NK-92 (cell line): Measurements from ENCODE around the gene CHAF1B.
"Not testable (repeated sequence)": the region's sequence is repeated elsewhere in the genome, so short reads cannot be mapped to it uniquely, and the experiment has no call there.

ENCODE experiments used
- DNase-seq: peaks from one replicate; lab custom pipeline; 2025; ENCODE audit not compliant: unreplicated experiment; lab: John Stamatoyannopoulos, UW

Gene CHAF1B

GRCh38 chr21:36385233-36386030 lies at the start of gene CHAF1B:
Gene CHAF1B, plus strand, starts transcription at chr21:36385392. Its CDS starts 745 bp downstream, at chr21:36386137.
- DNase-seq = no peak

DNA sequence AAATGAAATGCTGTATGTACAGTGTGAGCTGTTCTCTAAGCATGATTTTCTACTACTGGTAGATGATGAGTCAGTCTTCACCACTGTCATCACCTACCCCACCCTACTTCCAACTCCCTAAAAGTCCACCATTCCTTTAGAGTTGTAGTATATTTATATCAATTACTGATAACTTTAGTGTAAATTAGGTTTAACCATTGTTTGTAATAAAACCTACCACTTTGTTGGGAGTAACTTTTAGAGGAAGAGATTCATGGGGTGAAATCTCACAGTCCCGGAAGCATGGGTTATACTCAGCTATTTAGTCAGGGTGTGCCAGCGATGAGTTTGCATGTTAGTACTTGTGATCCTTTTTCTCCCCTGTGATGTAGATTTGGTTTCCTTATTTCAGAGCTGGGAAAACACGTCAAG lies 48.1 kb upstream of the CHAF1B start:
- DNase-seq = no peak

DNA sequence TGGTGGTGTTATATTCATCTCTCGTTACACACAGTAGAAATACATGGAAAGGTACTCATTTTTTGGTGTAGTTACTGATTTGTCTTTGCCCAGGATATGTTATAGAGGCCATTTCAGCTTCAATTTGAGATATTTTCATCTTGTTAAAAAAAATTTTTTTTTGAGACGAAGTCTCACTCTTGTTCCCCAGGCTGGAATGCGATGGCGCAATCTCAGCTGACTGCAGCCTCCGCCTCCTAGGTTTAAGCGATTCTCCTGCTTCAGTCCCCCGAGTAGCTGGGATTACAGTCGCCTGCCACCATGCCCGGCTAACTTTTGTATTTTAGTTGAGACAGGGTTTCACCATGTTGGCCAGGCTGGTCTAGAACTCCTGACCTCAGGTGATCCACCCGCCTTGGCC lies 46.2 kb upstream of the CHAF1B start:
- DNase-seq = no peak

DNA sequence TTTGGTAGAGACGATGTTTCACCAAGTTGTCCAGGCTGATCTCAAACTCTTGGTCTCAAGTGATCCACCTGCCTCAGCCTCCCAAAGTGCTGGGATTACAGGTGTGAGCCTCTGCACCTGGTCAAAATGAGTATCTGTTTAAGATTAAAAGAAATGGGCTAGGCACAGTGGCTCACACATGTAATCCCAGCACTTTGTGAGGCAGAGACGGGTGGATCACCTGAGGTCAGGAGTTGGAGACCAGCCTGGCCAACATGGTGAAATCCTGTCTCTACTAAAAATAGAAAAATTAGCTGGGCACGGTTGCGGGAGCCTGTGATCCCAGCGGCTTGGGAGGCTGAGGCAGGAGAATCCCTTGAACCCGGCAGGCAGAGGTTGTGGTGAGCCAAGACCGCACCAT lies 42.6 kb upstream of the CHAF1B start:
- not testable (repeated sequence) for DNase-seq

DNA sequence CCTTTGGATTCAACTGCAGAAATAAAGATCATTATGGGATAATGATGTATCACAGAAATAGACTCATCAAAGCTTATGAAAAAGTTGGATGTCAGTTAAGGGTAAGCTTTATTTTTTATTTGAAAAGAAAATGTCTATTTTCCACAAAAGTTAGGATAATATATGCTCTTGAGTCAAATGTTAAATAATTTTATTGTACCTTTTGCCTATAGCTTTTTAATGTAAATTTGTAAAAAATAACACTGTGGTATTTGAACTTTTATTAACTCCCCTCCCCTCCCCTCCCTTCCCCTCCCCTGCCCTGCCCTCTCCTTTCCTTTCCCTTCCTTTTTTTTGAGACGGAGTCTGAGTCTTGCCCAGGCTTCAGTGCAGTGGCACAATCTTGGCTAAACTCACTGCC lies 40.3 kb upstream of the CHAF1B start:
- no peak for DNase-seq

DNA sequence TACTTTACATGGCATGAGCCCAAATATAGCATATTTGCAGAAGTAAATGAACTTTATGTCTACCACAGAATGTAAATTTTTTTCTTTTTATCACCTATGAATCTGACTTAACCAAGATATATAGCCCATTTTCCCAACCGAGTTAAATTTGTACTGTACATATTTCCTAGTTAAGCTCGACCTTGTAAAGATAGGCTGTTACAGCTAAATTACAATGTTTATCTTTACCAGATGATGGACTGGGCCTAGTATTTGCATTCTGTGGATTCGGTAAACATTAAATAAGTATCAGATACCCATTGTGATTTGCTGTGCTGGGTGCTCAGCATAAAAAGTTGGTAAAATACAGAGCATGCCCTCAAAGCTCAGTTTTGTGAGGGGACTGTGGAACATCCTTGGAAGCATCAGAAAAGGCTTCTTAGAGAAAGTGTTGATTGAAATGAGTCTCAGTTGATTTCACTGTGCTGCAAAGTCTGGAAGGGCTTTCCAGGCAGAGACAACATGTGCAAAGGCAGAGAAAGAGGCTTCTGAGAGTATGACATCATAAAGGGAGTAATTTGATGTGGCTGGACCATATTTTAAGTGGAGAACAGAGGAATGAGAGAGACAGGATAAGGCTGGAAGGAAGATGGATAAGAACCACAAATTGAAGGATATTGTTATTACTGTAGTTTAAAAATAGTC lies 37.8 kb upstream of the CHAF1B start:
- no peak for DNase-seq

GRCh38 chr21:36347962-36348328 lies 37.2 kb upstream of the CHAF1B start:
- no peak for DNase-seq

DNA sequence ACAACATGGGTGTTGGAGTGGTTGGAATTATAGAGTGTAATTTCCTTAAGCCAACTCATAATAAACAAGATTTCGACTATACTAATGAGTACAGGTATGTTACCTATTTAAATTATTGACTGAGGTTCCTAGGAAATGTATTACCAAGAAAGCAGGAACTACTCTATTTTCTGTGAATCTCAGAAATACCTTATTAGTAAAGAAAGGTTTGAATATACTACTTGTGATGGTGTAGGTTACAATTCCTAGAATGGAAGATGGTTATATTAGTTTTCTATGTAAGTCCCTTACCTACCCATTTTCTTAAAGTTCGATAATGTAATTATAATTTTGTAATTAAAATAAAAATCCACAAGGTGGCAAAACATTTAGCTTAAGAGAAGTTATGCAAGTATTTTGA lies 35.9 kb upstream of the CHAF1B start:
- DNase-seq = no peak

GRCh38 chr21:36350282-36350910 lies 34.8 kb upstream of the CHAF1B start:
- no peak for DNase-seq

- DNase-seq = no peak
Observed at GRCh38 chr21:36354918-36355680, 30.1 kb upstream of the CHAF1B start.

DNA sequence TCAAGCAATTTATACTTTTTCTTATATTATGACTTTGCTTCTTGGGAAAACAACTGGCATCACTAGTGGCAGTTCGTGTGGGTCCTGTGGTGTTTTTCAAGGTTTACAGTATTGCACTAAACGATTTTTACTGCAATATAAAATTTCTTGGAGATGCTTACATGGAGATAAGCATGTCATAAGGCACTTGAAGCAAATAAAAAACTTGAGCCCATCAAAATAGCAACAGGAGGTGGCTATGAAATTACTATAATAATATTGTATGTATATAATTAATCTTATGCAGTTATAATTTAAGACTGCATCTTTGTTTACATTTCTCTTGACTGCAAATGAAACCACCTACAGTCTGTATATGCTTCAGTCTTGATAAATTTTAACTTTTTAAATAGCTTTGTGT lies 29.3 kb upstream of the CHAF1B start:
- DNase-seq = no peak

GRCh38 chr21:36359185-36359584 lies 26.0 kb upstream of the CHAF1B start:
- no peak for DNase-seq

DNA sequence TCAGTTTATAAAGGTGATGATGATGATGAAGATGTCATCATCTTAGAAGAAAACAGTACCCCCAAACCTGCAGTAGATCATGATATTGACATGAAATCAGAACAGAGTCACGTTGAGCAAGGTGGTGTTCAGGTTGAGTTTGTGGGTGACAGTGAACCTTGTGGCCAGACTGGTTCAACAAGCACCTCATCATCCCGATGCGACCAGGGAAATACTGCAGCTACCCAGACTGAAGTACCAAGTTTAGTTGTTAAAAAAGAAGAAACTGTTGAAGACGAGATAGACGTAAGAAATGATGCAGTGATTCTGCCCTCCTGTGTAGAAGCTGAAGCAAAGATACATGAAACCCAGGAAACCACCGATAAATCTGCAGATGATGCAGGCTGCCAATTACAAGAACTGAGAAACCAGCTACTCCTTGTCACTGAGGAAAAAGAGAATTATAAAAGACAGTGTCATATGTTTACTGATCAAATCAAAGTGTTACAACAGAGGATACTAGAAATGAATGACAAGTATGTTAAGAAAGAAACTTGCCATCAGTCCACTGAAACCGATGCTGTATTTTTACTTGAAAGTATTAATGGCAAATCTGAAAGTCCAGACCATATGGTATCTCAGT lies 16.0 kb upstream of the CHAF1B start:
- no peak for DNase-seq

- DNase-seq = no peak
Observed at GRCh38 chr21:36375994-36376393, 9.2 kb upstream of the CHAF1B start.

- no peak for DNase-seq
Observed at GRCh38 chr21:36377391-36377842, 7.8 kb upstream of the CHAF1B start.

DNA sequence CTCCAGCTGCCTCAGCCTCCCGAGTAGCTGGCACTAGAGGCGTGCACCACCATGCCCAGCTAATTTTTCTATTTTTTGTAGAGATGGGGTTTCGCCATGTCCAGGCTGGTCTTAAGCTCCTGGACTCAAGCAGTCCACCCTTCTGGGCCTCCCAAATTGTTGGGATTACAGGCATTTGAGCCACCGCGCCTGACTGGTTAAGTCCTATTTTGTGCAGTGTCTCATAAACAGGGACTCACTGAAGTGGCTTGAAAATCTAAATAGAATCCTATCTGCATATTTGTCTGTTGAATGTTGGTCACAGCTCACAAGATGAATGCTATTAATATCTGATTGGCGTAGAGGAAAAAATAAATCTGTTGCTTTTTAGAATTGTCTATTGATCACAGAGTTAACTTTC lies 5.9 kb upstream of the CHAF1B start:
- no peak for DNase-seq

- no peak for DNase-seq
Observed at GRCh38 chr21:36381841-36382589, 3.2 kb upstream of the CHAF1B start.

DNA sequence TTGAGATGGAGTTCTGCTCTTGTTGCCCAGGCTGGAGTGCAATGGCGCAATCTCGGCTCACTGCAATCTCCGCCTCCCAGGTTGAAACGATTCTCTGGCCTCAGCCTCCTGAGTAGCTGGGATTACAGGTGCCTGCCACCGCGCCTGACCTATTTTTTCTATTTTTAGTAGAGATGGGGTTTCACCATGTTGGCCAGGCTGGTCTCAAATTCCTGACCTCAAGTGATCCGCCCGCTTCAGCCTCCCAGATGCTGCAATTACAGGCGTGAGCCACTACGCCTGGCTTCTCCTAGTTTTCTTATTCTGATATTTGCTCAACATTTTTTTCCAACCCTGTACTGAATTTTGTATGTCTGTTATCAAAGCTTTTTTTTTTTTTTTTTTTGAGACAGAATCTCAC lies 2.5 kb upstream of the CHAF1B start:
- DNase-seq = not testable (repeated sequence)

DNA sequence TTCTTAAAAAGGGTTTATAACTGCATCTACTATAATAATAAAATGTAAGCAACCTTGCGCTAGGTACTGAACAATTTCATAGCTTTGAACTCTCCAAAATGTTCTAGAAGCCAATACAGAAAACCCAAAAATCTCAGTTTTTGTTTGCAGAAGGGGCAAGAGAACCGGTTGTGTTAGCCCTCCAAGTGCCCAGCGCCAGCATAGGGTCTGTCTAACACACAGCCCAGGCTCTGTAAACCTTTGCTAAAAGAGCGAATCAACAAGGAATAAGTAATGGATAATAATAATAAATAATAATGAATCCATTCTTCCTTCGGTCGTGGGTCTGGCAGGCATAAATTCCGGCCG lies 333 bp upstream of the CHAF1B start:
- no peak for DNase-seq

DNA sequence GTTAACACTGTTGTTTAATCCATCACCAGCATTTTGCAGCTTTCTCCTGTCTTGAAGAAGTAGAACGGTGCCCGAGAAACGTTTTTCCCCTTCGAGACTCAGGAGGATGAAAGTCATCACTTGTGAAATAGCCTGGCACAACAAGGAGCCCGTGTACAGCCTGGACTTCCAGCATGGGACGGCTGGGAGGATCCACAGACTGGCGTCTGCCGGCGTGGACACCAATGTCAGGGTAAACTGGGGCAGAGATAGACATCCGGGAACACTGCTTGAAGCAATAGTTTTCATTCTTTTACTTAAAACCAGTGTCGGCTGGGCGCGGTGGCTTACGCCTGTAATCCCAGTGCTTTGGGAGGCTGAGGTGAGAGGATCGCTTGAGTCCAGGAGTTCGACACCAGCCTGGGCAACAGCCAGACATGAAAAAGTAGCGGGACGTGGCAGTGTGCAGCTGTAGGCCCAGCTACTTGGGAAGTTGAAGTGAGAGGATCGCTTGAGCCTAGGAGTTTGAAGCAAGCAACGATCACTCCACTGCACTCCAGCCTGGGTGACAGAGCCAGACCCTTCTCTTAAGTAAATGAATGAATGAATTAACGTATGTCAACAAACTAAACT lies 945 bp downstream of the CHAF1B start:
- DNase-seq = no peak
